OCI-LY3 (cell line): ENCODE results near the gene ERN1.
A peak's percentile ranks its signal among the peaks of the same experiment; 100 is the strongest.

Source experiments
- EZH2phosphoT487 ChIP-seq: fragments of 200-600 bp; shearing (Covaris generic); IDR thresholded peaks from 2 replicates; pipeline ENCODE4 v1.6.1; 2018; ENCODE audit warnings: antibody characterized with exemption, mixed run types, low read depth
- TF ChIP-seq, protein P1 (sequence below): fragments of 200-600, 300-600 bp; sonication (generic); IDR thresholded peaks from 2 replicates; pipeline ENCODE4 v1.5.1; 2014; ENCODE audit warnings: antibody characterized with exemption, low read length, low read depth

DNA sequence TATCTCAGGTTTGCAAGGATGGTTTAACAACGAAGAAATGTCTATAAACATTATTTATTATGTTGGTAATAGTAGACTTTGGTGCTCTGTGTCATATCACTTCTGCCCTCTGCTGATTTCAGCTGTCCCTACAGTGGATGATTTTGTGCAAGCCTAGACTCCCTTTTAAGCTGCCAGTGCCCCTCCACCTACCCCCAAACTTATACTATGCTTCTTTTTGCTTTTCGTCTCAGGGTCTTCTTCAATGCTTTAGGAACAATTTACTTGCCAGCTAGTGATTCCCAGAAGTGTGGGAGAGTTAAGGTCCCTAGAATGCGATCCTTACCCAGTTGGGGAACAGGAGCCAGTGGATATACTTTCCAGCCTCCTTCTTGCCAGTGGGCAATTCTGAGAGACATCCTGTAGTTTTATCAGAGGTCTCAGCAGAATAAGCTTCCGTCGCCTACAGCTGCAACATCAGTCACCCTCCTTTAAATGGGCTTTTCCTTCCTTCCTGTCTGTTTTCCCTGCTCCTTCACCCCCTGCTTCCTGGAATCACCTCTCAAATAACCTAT is 113.6 kb downstream of the ERN1 start:
- TF ChIP-seq, protein P1, sequence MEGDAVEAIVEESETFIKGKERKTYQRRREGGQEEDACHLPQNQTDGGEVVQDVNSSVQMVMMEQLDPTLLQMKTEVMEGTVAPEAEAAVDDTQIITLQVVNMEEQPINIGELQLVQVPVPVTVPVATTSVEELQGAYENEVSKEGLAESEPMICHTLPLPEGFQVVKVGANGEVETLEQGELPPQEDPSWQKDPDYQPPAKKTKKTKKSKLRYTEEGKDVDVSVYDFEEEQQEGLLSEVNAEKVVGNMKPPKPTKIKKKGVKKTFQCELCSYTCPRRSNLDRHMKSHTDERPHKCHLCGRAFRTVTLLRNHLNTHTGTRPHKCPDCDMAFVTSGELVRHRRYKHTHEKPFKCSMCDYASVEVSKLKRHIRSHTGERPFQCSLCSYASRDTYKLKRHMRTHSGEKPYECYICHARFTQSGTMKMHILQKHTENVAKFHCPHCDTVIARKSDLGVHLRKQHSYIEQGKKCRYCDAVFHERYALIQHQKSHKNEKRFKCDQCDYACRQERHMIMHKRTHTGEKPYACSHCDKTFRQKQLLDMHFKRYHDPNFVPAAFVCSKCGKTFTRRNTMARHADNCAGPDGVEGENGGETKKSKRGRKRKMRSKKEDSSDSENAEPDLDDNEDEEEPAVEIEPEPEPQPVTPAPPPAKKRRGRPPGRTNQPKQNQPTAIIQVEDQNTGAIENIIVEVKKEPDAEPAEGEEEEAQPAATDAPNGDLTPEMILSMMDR, result peak; percentile 61
- no peak for TF ChIP-seq EZH2phosphoT487
